ENCODE measurements around the gene TBX15.

Gene TBX15

DNA sequence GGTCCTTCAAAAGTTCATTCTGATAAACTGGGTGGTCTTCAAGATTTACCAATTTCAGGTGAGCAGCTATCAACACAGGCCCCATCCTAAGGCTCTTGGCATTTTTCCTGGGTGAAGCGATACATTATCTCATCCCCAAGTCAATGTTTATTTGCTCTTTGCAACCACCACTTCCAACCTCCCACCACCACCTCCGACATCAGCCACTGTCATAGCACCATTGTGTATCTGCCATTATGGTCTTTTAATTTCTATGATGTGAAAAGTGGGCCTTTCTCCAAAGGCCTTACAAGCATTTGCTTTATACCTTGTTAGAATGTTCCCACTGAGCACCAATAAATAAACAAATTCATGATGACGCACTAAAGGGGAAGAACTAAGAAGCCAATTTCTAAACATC is 47.2 kb downstream of the TBX15 start:
- Histone ChIP-seq H3K27me3 (ENCODE audit: control insufficient read depth in 1 of 2, insufficient read depth in 2 of 2, low read length in 2 of 2) (no peaks in the 10 kb centered on the region), H3K4me1 (ENCODE audit: control insufficient read depth, insufficient read depth, low read length) (no peaks in the 10 kb centered on the region), H3K27ac (ENCODE audit: low read length) (no peak overlapping the region)

DNA sequence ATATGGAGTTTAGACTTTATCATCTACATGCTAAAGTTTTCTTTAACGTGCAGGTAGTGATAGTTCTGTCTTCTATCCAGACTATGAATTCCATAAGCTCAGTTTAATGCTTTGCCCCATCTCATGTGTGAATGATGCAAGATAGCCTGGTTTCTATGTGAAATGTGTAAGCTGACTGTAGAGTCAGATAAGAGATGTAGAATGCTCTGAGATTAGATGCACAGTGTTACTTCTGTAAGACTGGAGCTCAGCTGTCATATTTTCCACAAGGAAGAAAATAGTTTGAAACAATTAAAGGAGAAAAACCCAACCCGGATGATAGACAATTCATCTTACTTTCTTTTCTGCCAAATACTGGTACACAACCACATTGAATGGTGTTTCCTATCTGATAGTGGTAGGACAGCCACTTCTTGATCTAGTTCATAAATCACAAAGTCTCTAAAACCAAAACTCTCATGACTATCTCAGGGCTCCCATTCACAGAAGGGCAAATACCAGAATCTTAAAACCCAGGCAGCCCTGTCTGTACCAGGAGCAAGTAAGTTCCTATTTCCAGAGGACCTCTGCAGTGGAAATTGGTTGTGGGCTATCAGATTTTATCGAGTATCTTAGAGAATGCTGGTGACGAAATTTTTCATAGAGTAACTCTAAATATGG is 50.6 kb downstream of the TBX15 start:
- H3K9me3 ChIP-seq (ENCODE audit: control insufficient read depth in 2 of 2, low read length in 2 of 2) = no peaks in the 10 kb centered on the region
- no peak overlapping the region for H3K4me3 ChIP-seq (ENCODE audit: low read length in 2 of 2)
- H3K27me3 ChIP-seq (ENCODE audit: control insufficient read depth in 1 of 2, insufficient read depth in 2 of 2, low read length in 2 of 2) = no peaks in the 10 kb centered on the region
- H3K36me3 ChIP-seq (ENCODE audit: control insufficient read depth in 2 of 2, insufficient read depth in 2 of 2, low read length in 2 of 2) = no peaks in the 10 kb centered on the region
- no peaks in the 10 kb centered on the region for H3K4me1 ChIP-seq (ENCODE audit: control insufficient read depth, insufficient read depth, low read length)
- H3K27ac ChIP-seq (ENCODE audit: low read length) = no peak overlapping the region
- no peak overlapping the region for H3K9ac ChIP-seq (ENCODE audit: low read length in 2 of 2)

More for the DNA sequence above, 47.2 kb downstream of the TBX15 start:
- Histone ChIP-seq H3K4me3 (ENCODE audit: low read length in 2 of 2) (no peak overlapping the region), H3K9ac (ENCODE audit: low read length in 2 of 2) (no peak overlapping the region), H3K9me3 (ENCODE audit: control insufficient read depth in 2 of 2, low read length in 2 of 2) (no peaks in the 10 kb centered on the region), H3K36me3 (ENCODE audit: control insufficient read depth in 2 of 2, insufficient read depth in 2 of 2, low read length in 2 of 2) (no peaks in the 10 kb centered on the region)

DNA sequence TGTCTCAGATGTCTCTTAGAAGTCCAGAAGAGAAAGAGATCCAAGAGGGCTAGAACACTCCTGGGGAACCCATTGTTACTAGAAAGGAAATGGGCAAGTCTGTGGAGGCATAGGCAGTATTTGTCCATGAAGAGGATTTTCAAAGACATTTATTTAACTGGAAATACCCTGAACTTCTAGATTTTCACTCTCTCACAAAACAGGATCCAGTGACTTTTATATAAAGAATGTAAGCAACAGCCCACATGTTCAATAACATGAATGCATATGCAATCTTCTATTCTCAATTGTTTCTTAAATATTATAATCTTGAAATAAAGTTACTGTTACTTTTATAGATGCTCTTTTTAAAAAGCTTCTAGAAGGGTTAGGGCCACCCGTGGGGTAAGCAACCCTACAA is 53.4 kb downstream of the TBX15 start:
- H3K4me3 ChIP-seq (ENCODE audit: low read length in 2 of 2) = no peak overlapping the region
- no peaks in the 10 kb centered on the region for H3K36me3 ChIP-seq (ENCODE audit: control insufficient read depth in 2 of 2, insufficient read depth in 2 of 2, low read length in 2 of 2)
- no peaks in the 10 kb centered on the region for H3K27me3 ChIP-seq (ENCODE audit: control insufficient read depth in 1 of 2, insufficient read depth in 2 of 2, low read length in 2 of 2)
- no peak overlapping the region for H3K27ac ChIP-seq (ENCODE audit: low read length)
- no peak overlapping the region for H3K9ac ChIP-seq (ENCODE audit: low read length in 2 of 2)
- no peaks in the 10 kb centered on the region for H3K9me3 ChIP-seq (ENCODE audit: control insufficient read depth in 2 of 2, low read length in 2 of 2)
- no peaks in the 10 kb centered on the region for H3K4me1 ChIP-seq (ENCODE audit: control insufficient read depth, insufficient read depth, low read length)

DNA sequence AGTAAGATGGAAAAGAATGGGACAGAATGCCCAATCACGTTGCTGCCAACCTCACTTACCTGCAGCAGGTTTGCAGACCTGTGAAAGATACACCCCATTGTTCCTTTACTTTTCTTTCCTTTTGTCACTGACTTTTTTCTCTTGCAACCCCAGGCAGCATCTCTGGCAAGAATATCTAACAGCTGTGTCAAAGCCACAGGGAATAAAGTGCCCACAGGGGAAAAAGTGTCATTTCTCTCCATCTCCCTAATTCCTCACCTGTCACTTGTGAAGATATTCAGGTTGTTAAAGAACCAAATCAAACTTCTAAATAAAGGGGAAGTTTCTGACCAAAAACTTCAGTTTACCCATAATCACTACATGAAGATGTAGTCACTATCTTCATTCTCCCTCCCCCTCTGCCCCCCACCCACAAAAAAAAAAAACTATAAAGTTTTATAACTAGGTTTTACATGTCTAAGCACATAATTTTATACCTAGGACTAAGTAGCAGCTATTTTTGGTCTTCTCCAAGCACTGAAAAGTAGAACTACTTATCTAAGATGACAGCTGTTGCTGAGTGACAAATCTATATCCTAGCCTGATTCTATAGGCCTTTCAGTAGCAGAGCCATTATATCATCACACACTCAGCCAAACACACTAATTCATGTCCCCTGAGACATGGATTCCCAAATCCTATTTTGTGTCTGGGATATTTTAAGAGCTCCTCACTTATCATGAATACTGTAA is 54.9 kb downstream of the TBX15 start:
- Histone ChIP-seq H3K9ac (ENCODE audit: low read length in 2 of 2) (no peak overlapping the region), H3K27me3 (ENCODE audit: control insufficient read depth in 1 of 2, insufficient read depth in 2 of 2, low read length in 2 of 2) (no peaks in the 10 kb centered on the region), H3K4me3 (ENCODE audit: low read length in 2 of 2) (no peak overlapping the region), H3K4me1 (ENCODE audit: control insufficient read depth, insufficient read depth, low read length) (no peaks in the 10 kb centered on the region), H3K27ac (ENCODE audit: low read length) (no peak overlapping the region), H3K9me3 (ENCODE audit: control insufficient read depth in 2 of 2, low read length in 2 of 2) (peaks cover 0 to 2% of the 10 kb centered on the region in 2 donors), H3K36me3 (ENCODE audit: control insufficient read depth in 2 of 2, insufficient read depth in 2 of 2, low read length in 2 of 2) (no peaks in the 10 kb centered on the region)

DNA sequence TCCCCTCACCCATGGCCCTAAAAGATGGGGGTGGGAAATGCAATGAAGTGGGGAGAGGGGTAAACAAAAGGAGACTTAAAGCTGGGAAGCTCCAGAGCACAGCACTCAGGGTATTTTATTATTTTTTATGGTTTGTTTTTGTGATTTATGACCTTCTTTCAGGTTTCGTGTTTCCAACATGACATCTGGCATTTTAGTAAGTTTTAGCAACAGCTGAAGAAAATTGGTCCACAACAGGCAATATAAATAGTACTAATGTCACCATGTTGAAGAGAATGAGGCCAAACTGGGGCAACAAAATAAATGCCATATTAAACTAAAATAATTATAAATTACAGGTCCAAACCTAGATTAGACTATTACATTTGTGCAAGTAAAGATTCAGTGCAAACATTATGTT is 56.3 kb downstream of the TBX15 start:
- H3K9ac ChIP-seq (ENCODE audit: low read length in 2 of 2) = no peak overlapping the region
- no peaks in the 10 kb centered on the region for H3K36me3 ChIP-seq (ENCODE audit: control insufficient read depth in 2 of 2, insufficient read depth in 2 of 2, low read length in 2 of 2)
- H3K27me3 ChIP-seq (ENCODE audit: control insufficient read depth in 1 of 2, insufficient read depth in 2 of 2, low read length in 2 of 2) = no peaks in the 10 kb centered on the region
- peaks cover 0 to 2% of the 10 kb centered on the region in 2 donors for H3K9me3 ChIP-seq (ENCODE audit: control insufficient read depth in 2 of 2, low read length in 2 of 2)
- H3K4me1 ChIP-seq (ENCODE audit: control insufficient read depth, insufficient read depth, low read length) = no peaks in the 10 kb centered on the region
- H3K27ac ChIP-seq (ENCODE audit: low read length) = no peak overlapping the region
- H3K4me3 ChIP-seq (ENCODE audit: low read length in 2 of 2) = no peak overlapping the region

DNA sequence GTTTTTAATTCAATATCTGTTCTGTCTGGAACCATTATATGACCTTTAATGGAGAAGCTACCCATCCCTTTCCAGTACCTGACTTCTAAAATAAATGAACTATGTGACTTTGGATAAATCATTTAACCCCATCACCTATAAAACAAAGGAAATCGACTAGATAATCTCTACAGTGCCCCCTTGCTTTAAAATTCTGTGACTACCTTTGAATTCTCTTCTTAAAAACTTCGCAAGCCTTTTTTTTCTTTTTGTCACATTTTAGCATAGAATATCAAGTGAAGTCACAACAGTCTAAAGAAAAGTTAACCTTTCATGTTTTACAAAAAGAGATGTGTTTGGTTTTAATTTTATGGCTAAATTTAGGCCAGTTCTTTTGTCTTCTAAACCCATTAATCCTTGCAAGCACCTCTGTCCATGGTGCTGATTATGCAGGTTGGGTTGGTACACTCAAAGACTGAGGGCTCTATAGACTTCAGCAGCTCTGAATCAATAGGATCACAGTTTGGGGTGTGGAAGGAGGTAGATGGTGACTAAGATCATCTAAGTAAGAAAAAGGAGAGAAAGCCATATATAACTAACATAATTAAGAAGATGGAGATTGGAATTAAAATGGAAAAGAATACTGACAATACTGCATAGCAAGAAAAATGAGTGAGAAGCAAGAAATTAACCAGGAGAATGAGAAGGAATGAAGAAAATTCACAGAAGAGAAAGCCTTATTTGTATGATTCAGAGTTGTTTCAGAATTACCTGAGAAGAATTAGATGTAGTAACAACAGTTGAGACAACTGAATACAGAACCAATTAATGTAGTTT is 59.2 kb downstream of the TBX15 start:
- no peaks in the 10 kb centered on the region for H3K4me1 ChIP-seq (ENCODE audit: control insufficient read depth, insufficient read depth, low read length)
- no peak overlapping the region for H3K27ac ChIP-seq (ENCODE audit: low read length)
- H3K36me3 ChIP-seq (ENCODE audit: control insufficient read depth in 2 of 2, insufficient read depth in 2 of 2, low read length in 2 of 2) = no peaks in the 10 kb centered on the region
- H3K9me3 ChIP-seq (ENCODE audit: control insufficient read depth in 2 of 2, low read length in 2 of 2) = peaks cover 0 to 2% of the 10 kb centered on the region in 2 donors
- no peak overlapping the region for H3K4me3 ChIP-seq (ENCODE audit: low read length in 2 of 2)
- H3K27me3 ChIP-seq (ENCODE audit: control insufficient read depth in 1 of 2, insufficient read depth in 2 of 2, low read length in 2 of 2) = no peaks in the 10 kb centered on the region
- no peak overlapping the region for H3K9ac ChIP-seq (ENCODE audit: low read length in 2 of 2)

DNA sequence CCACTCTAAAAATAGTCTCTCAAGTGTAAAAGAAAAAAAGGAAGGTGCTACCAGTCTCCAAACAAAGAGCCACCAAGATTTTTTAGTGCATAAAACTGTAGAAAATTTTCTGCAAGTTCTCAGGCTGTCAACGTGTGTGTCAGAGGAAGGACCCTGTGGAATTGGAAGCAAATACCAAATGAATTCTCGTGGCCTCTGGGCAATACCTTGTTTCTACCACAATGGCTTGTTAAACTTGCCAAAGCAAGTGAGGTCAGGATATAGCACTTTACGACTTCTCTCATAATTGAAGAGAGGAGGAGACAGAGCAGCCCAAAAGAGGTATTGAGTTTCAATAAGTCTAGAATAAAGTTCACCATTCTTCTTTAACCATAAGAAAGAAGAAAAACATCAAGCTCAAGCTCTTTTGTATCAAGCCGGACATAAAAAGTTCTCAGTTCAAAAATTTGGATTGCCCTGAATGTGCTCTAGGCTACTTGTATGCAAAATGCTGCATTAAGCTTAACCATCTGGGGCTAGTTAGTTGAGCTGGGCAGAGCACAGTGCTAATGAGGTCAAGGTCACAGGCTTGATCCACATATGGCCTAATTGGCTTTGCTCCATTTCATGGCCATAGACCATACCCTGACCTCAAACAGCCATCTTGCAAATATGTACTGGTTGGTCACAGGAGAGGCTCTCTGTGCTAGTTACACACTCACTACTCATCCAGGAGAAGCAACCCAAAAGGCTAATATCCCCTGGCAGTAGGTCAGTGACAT is 60.5 kb downstream of the TBX15 start:
- H3K9me3 ChIP-seq (ENCODE audit: control insufficient read depth in 2 of 2, low read length in 2 of 2) = peaks cover 0 to 2% of the 10 kb centered on the region in 2 donors
- no peaks in the 10 kb centered on the region for H3K36me3 ChIP-seq (ENCODE audit: control insufficient read depth in 2 of 2, insufficient read depth in 2 of 2, low read length in 2 of 2)
- no peaks in the 10 kb centered on the region for H3K27me3 ChIP-seq (ENCODE audit: control insufficient read depth in 1 of 2, insufficient read depth in 2 of 2, low read length in 2 of 2)
- H3K4me1 ChIP-seq (ENCODE audit: control insufficient read depth, insufficient read depth, low read length) = no peaks in the 10 kb centered on the region
- no peak overlapping the region for H3K4me3 ChIP-seq (ENCODE audit: low read length in 2 of 2)
- no peak overlapping the region for H3K9ac ChIP-seq (ENCODE audit: low read length in 2 of 2)
- H3K27ac ChIP-seq (ENCODE audit: low read length) = no peak overlapping the region

DNA sequence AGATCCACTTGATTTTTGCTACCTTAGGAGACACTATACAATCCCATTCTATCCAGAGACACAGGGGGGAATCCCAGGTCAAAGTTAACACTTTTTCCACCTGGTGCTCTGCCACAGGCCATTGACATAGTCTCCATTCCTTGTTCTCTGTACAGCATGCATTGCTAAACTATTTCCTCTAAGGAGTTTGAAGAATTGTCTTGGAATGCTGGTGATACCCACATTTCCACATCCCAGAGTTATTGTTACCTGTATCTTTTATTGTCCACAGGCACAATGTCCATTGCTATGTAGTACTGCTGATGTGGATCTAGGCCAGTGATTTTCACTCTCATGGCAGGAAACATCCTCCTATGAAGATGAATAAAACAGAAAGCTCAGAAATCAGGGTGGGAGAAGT is 61.9 kb downstream of the TBX15 start:
- no peaks in the 10 kb centered on the region for H3K27me3 ChIP-seq (ENCODE audit: control insufficient read depth in 1 of 2, insufficient read depth in 2 of 2, low read length in 2 of 2)
- no peak overlapping the region for H3K27ac ChIP-seq (ENCODE audit: low read length)
- H3K4me3 ChIP-seq (ENCODE audit: low read length in 2 of 2) = no peak overlapping the region
- no peaks in the 10 kb centered on the region for H3K36me3 ChIP-seq (ENCODE audit: control insufficient read depth in 2 of 2, insufficient read depth in 2 of 2, low read length in 2 of 2)
- H3K9me3 ChIP-seq (ENCODE audit: control insufficient read depth in 2 of 2, low read length in 2 of 2) = peaks cover 0 to 2% of the 10 kb centered on the region in 2 donors
- H3K9ac ChIP-seq (ENCODE audit: low read length in 2 of 2) = no peak overlapping the region
- H3K4me1 ChIP-seq (ENCODE audit: control insufficient read depth, insufficient read depth, low read length) = no peaks in the 10 kb centered on the region

DNA sequence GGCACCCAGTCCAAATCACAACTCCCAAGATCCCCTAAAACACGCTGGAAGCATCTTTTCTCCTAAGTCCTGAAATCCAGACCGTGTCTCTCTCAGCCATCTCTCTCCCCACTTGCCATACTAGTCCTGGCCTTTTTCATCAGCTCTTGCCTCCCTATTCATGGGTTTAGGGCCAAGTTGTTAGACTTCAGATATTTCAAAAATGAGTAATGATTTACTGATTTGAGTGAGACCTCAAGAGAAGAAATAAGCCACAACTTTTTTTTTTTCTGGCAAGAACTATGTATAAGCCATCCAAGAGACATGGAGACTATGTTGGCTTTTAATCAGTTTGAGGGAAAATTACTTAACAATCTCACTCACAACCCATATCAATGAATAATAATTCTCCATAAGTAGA is 62.5 kb downstream of the TBX15 start:
- H3K9ac ChIP-seq (ENCODE audit: low read length in 2 of 2) = no peak overlapping the region
- no peaks in the 10 kb centered on the region for H3K36me3 ChIP-seq (ENCODE audit: control insufficient read depth in 2 of 2, insufficient read depth in 2 of 2, low read length in 2 of 2)
- H3K4me1 ChIP-seq (ENCODE audit: control insufficient read depth, insufficient read depth, low read length) = no peaks in the 10 kb centered on the region
- peaks cover 0 to 2% of the 10 kb centered on the region in 2 donors for H3K9me3 ChIP-seq (ENCODE audit: control insufficient read depth in 2 of 2, low read length in 2 of 2)
- H3K27ac ChIP-seq (ENCODE audit: low read length) = no peak overlapping the region
- H3K27me3 ChIP-seq (ENCODE audit: control insufficient read depth in 1 of 2, insufficient read depth in 2 of 2, low read length in 2 of 2) = no peaks in the 10 kb centered on the region
- no peak overlapping the region for H3K4me3 ChIP-seq (ENCODE audit: low read length in 2 of 2)

DNA sequence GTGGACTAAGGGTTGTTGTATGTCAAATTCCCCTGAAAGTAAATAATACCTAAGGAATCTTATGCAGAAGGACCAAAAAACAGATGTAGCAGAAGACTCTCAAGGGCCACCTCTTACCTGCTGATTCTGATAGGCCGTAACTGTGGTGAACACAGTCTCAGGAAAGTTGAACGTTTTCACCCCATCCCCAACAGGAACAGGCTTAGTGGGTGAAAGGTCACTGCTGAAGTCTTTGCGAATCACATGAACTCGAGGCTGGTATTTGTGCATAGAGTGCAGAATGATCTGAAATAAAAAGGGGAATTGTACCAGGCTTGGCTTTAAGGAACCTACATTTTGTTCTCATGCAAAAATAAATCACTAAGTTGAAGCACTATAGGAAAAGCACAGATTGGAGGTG is 64.8 kb downstream of the TBX15 start:
- H3K9me3 ChIP-seq (ENCODE audit: control insufficient read depth in 2 of 2, low read length in 2 of 2) = no peaks in the 10 kb centered on the region
- no peaks in the 10 kb centered on the region for H3K27me3 ChIP-seq (ENCODE audit: control insufficient read depth in 1 of 2, insufficient read depth in 2 of 2, low read length in 2 of 2)
- no peak overlapping the region for H3K27ac ChIP-seq (ENCODE audit: low read length)
- H3K36me3 ChIP-seq (ENCODE audit: control insufficient read depth in 2 of 2, insufficient read depth in 2 of 2, low read length in 2 of 2) = no peaks in the 10 kb centered on the region
- H3K4me1 ChIP-seq (ENCODE audit: control insufficient read depth, insufficient read depth, low read length) = no peaks in the 10 kb centered on the region
- H3K4me3 ChIP-seq (ENCODE audit: low read length in 2 of 2) = no peak overlapping the region
- H3K9ac ChIP-seq (ENCODE audit: low read length in 2 of 2) = no peak overlapping the region
